Dendritic cell treated with granulocyte-macrophage colony-stimulating factor and Interleukin-4, amounts not matched to agents 40 ng/mL and 50 ng/mL, for 4 days (primary cell): Measurements from ENCODE around the gene OLFM4.

ENCODE experiments used
- H3K27ac Mint-ChIP-seq: one replicate; pipeline ENCODE4 v1.8.0; 2022; ENCODE audit warnings: mild to moderate bottlenecking, mixed read lengths
- H3K27me3 Mint-ChIP-seq: one replicate; pipeline ENCODE4 v1.8.0; 2022; ENCODE audit warnings: mild to moderate bottlenecking, mixed read lengths
- H3K36me3 Mint-ChIP-seq: one replicate; pipeline ENCODE4 v1.8.0; 2022; ENCODE audit warnings: low read depth, mixed read lengths
- H3K4me1 Mint-ChIP-seq: one replicate; pipeline ENCODE4 v1.8.0; 2022; ENCODE audit warnings: low read depth, mixed read lengths
- H3K4me3 Mint-ChIP-seq: one replicate; pipeline ENCODE4 v1.8.0; 2022; ENCODE audit warnings: mild to moderate bottlenecking, moderate library complexity, mixed read lengths
- H3K9me3 Mint-ChIP-seq: one replicate; pipeline ENCODE4 v1.8.0; 2022; ENCODE audit warnings: mixed read lengths
- intact Hi-C: fragments of 100-400 bp; cut with micrococcal nuclease; formaldehyde crosslinking; loops from one replicate; pipeline ENCODE4 v1.15.0; 2022

Gene OLFM4

GRCh38 chr13:53066411-53066810, 37.8 kb downstream of the OLFM4 start:
- Mint-ChIP-seq H3K27me3 (no peaks in the 10 kb centered on the region), H3K4me3 (no peak overlapping the region), H3K36me3 (no peaks in the 10 kb centered on the region), H3K27ac (no peak overlapping the region), H3K9me3 (no peaks in the 10 kb centered on the region), H3K4me1 (no peaks in the 10 kb centered on the region)
- intact Hi-C loops = no loop called here

- no peak overlapping the region for H3K27ac Mint-ChIP-seq
- H3K36me3 Mint-ChIP-seq = no peaks in the 10 kb centered on the region
- intact Hi-C loops = no loop called here
- no peaks in the 10 kb centered on the region for H3K4me1 Mint-ChIP-seq
- no peak overlapping the region for H3K4me3 Mint-ChIP-seq
- no peaks in the 10 kb centered on the region for H3K9me3 Mint-ChIP-seq
- H3K27me3 Mint-ChIP-seq = no peaks in the 10 kb centered on the region
Measured at GRCh38 chr13:53068585-53069520, 40.2 kb downstream of the OLFM4 start.

GRCh38 chr13:53069800-53070199, 41.2 kb downstream of the OLFM4 start:
- intact Hi-C loops = no loop called here
- Mint-ChIP-seq H3K36me3 (no peaks in the 10 kb centered on the region), H3K4me1 (no peaks in the 10 kb centered on the region), H3K27ac (no peak overlapping the region), H3K9me3 (no peaks in the 10 kb centered on the region), H3K4me3 (no peak overlapping the region), H3K27me3 (no peaks in the 10 kb centered on the region)

GRCh38 chr13:53073711-53074110, 45.1 kb downstream of the OLFM4 start:
- Mint-ChIP-seq H3K36me3 (no peaks in the 10 kb centered on the region), H3K27ac (no peak overlapping the region), H3K4me1 (no peaks in the 10 kb centered on the region), H3K27me3 (no peaks in the 10 kb centered on the region), H3K9me3 (peaks cover 11% of the 10 kb centered on the region), H3K4me3 (no peak overlapping the region)
- intact Hi-C loops = no loop called here

- intact Hi-C loops = no loop called here
- no peaks in the 10 kb centered on the region for H3K4me1 Mint-ChIP-seq
- H3K27ac Mint-ChIP-seq = no peak overlapping the region
- no peaks in the 10 kb centered on the region for H3K36me3 Mint-ChIP-seq
- H3K9me3 Mint-ChIP-seq = peaks cover 14% of the 10 kb centered on the region
- no peak overlapping the region for H3K4me3 Mint-ChIP-seq
- H3K27me3 Mint-ChIP-seq = no peaks in the 10 kb centered on the region
Measured at GRCh38 chr13:53074114-53074513, 45.5 kb downstream of the OLFM4 start.

GRCh38 chr13:53075356-53076041, 46.9 kb downstream of the OLFM4 start:
- Mint-ChIP-seq H3K9me3 (peaks cover 16% of the 10 kb centered on the region), H3K27me3 (no peaks in the 10 kb centered on the region), H3K27ac (no peak overlapping the region)

GRCh38 chr13:53079691-53080090, 51.1 kb downstream of the OLFM4 start:
- H3K4me1 Mint-ChIP-seq = no peaks in the 10 kb centered on the region
- no peaks in the 10 kb centered on the region for H3K27me3 Mint-ChIP-seq
- intact Hi-C loops = no loop called here
- no peaks in the 10 kb centered on the region for H3K36me3 Mint-ChIP-seq
- no peak overlapping the region for H3K27ac Mint-ChIP-seq
- peaks cover 16% of the 10 kb centered on the region for H3K9me3 Mint-ChIP-seq
- H3K4me3 Mint-ChIP-seq = no peak overlapping the region

More at GRCh38 chr13:53075356-53076041, 46.9 kb downstream of the OLFM4 start:
- Mint-ChIP-seq H3K36me3 (no peaks in the 10 kb centered on the region), H3K4me3 (no peak overlapping the region), H3K4me1 (no peaks in the 10 kb centered on the region)
- intact Hi-C loops = no loop called here

- H3K27ac Mint-ChIP-seq = no peak overlapping the region
- intact Hi-C loops = no loop called here
- H3K9me3 Mint-ChIP-seq = no peaks in the 10 kb centered on the region
- no peaks in the 10 kb centered on the region for H3K36me3 Mint-ChIP-seq
- H3K27me3 Mint-ChIP-seq = no peaks in the 10 kb centered on the region
- no peaks in the 10 kb centered on the region for H3K4me1 Mint-ChIP-seq
- H3K4me3 Mint-ChIP-seq = no peak overlapping the region
Measured at GRCh38 chr13:53088871-53089270, 60.3 kb downstream of the OLFM4 start.

GRCh38 chr13:53089951-53090350, 61.3 kb downstream of the OLFM4 start:
- intact Hi-C loops = no loop called here
- Mint-ChIP-seq H3K9me3 (no peaks in the 10 kb centered on the region), H3K27me3 (no peaks in the 10 kb centered on the region), H3K36me3 (no peaks in the 10 kb centered on the region), H3K27ac (no peak overlapping the region), H3K4me1 (no peaks in the 10 kb centered on the region), H3K4me3 (no peak overlapping the region)

GRCh38 chr13:53090461-53090860, 61.8 kb downstream of the OLFM4 start:
- no peaks in the 10 kb centered on the region for H3K36me3 Mint-ChIP-seq
- no peak overlapping the region for H3K4me3 Mint-ChIP-seq
- no peaks in the 10 kb centered on the region for H3K27me3 Mint-ChIP-seq
- no peak overlapping the region for H3K27ac Mint-ChIP-seq
- no peaks in the 10 kb centered on the region for H3K4me1 Mint-ChIP-seq
- H3K9me3 Mint-ChIP-seq = no peaks in the 10 kb centered on the region
- intact Hi-C loops = no loop called here

GRCh38 chr13:53092931-53093330, 64.3 kb downstream of the OLFM4 start:
- H3K27me3 Mint-ChIP-seq = no peaks in the 10 kb centered on the region
- no peaks in the 10 kb centered on the region for H3K9me3 Mint-ChIP-seq
- H3K27ac Mint-ChIP-seq = no peak overlapping the region
- intact Hi-C loops = no loop called here
- H3K4me3 Mint-ChIP-seq = no peak overlapping the region
- no peaks in the 10 kb centered on the region for H3K36me3 Mint-ChIP-seq
- no peaks in the 10 kb centered on the region for H3K4me1 Mint-ChIP-seq

- no peaks in the 10 kb centered on the region for H3K4me1 Mint-ChIP-seq
- no peaks in the 10 kb centered on the region for H3K27me3 Mint-ChIP-seq
- H3K36me3 Mint-ChIP-seq = no peaks in the 10 kb centered on the region
- intact Hi-C loops = no loop called here
- H3K4me3 Mint-ChIP-seq = no peak overlapping the region
- no peak overlapping the region for H3K27ac Mint-ChIP-seq
- peaks cover 8% of the 10 kb centered on the region for H3K9me3 Mint-ChIP-seq
Measured at GRCh38 chr13:53098455-53098854, 69.8 kb downstream of the OLFM4 start.

- H3K4me1 Mint-ChIP-seq = no peaks in the 10 kb centered on the region
- intact Hi-C loops = no loop called here
- no peaks in the 10 kb centered on the region for H3K27me3 Mint-ChIP-seq
- H3K9me3 Mint-ChIP-seq = peaks cover 8% of the 10 kb centered on the region
- H3K27ac Mint-ChIP-seq = no peak overlapping the region
- H3K4me3 Mint-ChIP-seq = no peak overlapping the region
- H3K36me3 Mint-ChIP-seq = no peaks in the 10 kb centered on the region
Measured at GRCh38 chr13:53100394-53101063, 71.9 kb downstream of the OLFM4 start.
